HG03280 (cell line): Measurements from ENCODE around the gene ELF1.
"Not testable (repeated sequence)": the region's sequence is repeated elsewhere in the genome, so short reads cannot be mapped to it uniquely, and the experiment has no call there.

Experiments
- ATAC-seq: cut with Tn5 transposase; IDR thresholded peaks from one replicate; pipeline ENCODE4 v1.9.1; 2021; ENCODE audit warnings: mild to moderate bottlenecking, moderate library complexity; ENCODE audit not compliant: unreplicated experiment

ELF1 gene

GRCh38 chr13:40958655-40959054 lies 60.5 kb downstream of the ELF1 start:
- no peak for ATAC-seq

- ATAC-seq: no peak
These were observed 72.6 kb downstream of the ELF1 start for GRCh38 chr13:40946485-40946884.

- ATAC-seq: no peak
These were observed 76.0 kb downstream of the ELF1 start for GRCh38 chr13:40943073-40943472.

GRCh38 chr13:40941581-40941980 lies 77.5 kb downstream of the ELF1 start:
- no peak for ATAC-seq

- ATAC-seq: no peak
These were observed 78.3 kb downstream of the ELF1 start for GRCh38 chr13:40940841-40941240.

- ATAC-seq: no peak
These were observed 85.5 kb downstream of the ELF1 start for GRCh38 chr13:40933508-40934204.

GRCh38 chr13:40932252-40932651 lies 86.9 kb downstream of the ELF1 start:
- ATAC-seq: no peak

- ATAC-seq: no peak
These were observed 87.4 kb downstream of the ELF1 start for GRCh38 chr13:40931719-40932118.

GRCh38 chr13:40929883-40930282 lies 89.2 kb downstream of the ELF1 start:
- ATAC-seq: not testable (repeated sequence)

GRCh38 chr13:40928980-40929379 lies 90.1 kb downstream of the ELF1 start:
- no peak for ATAC-seq

- ATAC-seq: no peak
These were observed 91.2 kb downstream of the ELF1 start for GRCh38 chr13:40927929-40928328.

GRCh38 chr13:40923867-40924266 lies 95.2 kb downstream of the ELF1 start:
- ATAC-seq: no peak

- no peak for ATAC-seq
These were observed 96.6 kb downstream of the ELF1 start for GRCh38 chr13:40922437-40923040.

GRCh38 chr13:40920826-40921225 lies 98.3 kb downstream of the ELF1 start:
- no peak for ATAC-seq

GRCh38 chr13:40919901-40920300 lies 99.2 kb downstream of the ELF1 start:
- ATAC-seq: not testable (repeated sequence)

- no peak for ATAC-seq
These were observed 102.7 kb downstream of the ELF1 start for GRCh38 chr13:40916207-40916998.

- ATAC-seq: not testable (repeated sequence)
These were observed 104.3 kb downstream of the ELF1 start for GRCh38 chr13:40914863-40915262.

GRCh38 chr13:40911341-40911740 lies 107.8 kb downstream of the ELF1 start:
- no peak for ATAC-seq

GRCh38 chr13:40910324-40911050 lies 108.6 kb downstream of the ELF1 start:
- ATAC-seq: no peak

GRCh38 chr13:40909541-40910200 lies 109.4 kb downstream of the ELF1 start:
- ATAC-seq: not testable (repeated sequence)

GRCh38 chr13:40908546-40908945 lies 110.6 kb downstream of the ELF1 start:
- ATAC-seq: no peak
